NCI-H2171 treated with DMSO at 0.1 percent for 48 hours (cell line): Measurements from ENCODE around the gene CFAP97.

ENCODE experiments used
- DNase-seq: peaks from one replicate; lab custom pipeline; 2025; lab: John Stamatoyannopoulos, UW

Gene CFAP97

GRCh38 chr4:185196437-185196836 is 7.4 kb downstream of the CFAP97 start:
- DNase-seq = no peak

GRCh38 chr4:185194924-185195888 is 8.6 kb downstream of the CFAP97 start:
- DNase-seq = no peak

DNA sequence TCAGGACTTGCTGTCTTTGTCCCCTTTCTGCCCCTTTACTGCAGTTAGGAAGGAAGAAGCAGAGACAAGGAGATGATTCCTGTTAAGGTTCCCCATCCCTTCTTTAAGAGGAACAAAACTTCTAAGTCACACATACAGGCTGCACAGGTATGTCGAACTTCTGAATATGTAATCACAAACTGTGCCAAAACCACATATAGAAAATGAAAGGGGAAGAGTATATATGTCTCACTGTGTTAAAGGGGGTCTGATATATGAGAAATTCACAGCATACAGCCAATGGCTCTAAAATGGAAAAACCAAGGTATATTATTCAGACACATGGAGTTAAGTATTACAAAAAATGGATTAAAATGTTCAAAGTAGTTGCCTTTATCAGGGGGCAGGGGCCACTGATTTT is 11.7 kb downstream of the CFAP97 start:
- no peak for DNase-seq

DNA sequence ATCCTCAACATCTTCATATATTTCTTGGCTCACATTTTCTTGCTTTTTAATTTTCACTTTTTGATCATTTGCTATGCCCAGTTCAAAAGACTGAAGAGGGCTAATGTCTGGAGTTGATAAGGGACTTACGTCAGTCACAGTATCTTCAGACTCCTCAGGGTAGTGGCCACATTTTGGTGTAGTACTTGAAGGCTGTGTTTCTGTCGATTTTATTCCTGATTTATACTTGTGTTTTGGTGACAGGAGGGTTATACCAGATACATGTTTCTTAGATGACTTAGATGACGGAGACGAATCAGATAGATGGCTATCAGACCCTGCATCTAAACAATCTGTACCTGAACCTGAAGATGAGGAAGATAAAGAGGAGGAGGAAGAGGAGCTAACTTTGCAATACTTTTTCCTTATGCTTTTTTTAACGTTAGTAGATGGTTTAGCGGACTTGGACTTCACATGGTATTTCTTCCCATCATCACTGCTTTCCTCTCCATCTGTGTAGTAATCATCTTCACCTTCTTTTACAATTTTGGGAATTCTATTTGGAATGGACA is 13.4 kb downstream of the CFAP97 start:
- no peak for DNase-seq

DNA sequence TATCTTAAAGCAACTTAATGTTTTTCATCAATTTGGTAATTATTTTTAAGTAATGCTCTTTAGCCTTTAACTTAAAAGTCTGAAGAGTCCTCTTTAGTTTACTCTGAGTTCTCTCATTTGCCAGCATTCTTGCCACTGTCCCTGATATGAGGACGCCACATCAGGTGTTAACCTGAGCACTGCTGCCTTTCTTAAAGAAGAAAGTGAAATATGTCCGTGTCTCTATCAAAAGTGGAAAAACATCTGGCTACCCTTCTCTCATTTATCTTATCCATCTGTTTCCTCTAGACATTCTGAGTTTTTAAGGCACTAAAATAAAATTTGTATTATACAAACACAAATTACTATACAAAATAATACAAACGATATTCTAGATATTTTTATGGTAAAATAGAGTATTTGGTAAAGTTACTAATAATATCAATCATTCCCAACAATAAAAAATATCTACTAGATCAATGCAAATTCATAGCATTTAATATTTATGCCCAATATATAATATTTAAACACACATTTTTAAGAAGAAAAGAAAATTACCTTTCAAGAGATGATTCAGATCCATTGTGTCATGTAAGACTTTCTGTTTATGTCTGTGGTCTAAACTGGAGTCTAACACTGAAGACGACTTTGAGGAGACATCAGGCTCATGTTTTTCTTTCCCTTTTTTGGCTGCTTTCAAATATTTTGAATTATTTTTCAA is 14.0 kb downstream of the CFAP97 start:
- DNase-seq = no peak

GRCh38 chr4:185186769-185187168 is 17.0 kb downstream of the CFAP97 start:
- no peak for DNase-seq

- peak; percentile 79 for DNase-seq
Measured at GRCh38 chr4:185183622-185184281, 20.0 kb downstream of the CFAP97 start.

DNA sequence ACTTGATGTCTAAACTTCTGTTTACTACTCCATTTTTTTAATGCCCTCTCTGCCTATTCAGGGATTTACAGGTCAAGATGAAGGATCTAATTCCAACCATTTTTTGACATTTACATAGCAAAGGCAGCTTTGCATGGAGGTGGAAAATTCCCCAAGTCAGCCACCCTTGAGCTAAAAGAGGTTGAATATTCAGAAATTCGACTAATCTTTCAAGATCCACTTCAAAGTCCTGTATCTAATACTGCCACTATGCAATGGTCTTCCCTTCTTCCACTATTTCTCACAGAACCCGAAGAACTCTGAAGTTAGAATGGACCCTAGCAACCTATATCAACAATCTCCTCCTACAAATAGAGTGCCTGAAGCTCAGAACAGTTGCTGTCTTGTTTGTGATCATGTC is 21.6 kb downstream of the CFAP97 start:
- DNase-seq = no peak

DNA sequence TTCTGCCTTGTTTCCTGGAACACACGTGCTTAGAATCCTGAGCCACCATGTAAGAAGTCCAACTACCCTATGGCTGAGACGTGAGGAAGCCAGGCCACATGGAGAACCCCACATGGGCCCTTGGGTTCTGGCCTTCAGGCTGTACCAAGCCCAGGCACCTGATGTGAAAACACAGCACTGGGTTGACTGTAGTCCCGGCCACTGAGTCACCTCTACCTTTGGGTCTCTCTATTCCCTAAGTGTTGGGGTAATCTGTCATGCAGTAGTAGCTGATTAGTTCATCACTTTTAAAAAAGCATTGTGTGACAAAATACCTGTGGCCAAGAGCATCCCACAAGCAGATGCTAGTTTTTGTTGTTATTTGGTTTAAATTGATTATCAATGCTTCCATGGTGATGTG is 24.3 kb downstream of the CFAP97 start:
- no peak for DNase-seq

DNA sequence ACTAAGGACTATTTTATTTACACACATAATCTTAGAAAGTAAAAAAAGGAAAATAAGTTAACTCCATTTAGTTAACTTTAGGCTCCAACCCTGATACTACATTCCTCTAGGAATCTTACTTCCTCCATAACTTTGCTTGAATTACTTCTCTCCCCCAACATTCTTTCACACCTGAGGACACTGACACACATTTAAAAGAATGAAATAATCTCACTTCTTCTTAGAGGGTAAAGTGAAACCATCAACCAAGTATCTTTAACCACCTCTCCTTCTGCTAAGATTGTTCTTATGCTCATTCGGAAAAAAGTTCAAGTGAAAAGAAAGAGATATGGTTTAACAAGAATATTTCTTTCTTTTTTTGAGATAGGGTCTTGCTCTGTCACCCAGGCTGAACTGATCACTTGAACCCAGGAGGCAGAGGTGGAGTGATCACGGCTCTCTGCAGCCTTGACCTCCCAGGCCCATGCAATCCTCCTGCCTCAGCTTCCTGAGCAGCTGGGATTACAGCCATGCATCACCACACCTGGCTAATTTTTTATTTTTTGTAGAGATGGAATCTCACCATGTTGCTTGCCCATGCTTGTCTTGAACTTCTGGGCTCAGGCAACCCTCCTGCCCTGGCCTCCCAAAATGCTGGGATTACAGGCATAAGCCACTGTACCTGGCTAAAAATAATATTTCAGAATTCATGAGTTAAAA is 32.3 kb downstream of the CFAP97 start:
- no peak for DNase-seq

DNA sequence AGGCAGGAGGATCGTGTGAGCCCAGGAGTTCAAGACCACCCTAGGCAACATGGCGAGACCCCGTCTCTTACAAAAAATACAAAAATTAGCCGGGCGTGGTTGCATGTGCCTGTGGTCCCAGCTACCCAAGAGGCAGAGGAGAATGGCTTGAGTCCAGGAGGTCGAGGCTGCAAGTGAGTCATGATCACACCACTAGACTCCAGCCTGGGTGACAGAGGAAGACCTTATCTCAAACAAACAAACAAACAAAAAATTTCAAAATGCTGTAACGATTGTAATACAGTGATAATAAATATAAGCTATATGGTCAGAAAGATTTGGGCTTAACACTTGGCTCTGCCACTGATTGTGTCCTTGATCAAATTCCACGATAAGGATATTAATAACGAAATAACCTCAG is 36.6 kb downstream of the CFAP97 start:
- no peak for DNase-seq

- no peak for DNase-seq
Measured at GRCh38 chr4:185165605-185166063, 38.2 kb downstream of the CFAP97 start.

DNA sequence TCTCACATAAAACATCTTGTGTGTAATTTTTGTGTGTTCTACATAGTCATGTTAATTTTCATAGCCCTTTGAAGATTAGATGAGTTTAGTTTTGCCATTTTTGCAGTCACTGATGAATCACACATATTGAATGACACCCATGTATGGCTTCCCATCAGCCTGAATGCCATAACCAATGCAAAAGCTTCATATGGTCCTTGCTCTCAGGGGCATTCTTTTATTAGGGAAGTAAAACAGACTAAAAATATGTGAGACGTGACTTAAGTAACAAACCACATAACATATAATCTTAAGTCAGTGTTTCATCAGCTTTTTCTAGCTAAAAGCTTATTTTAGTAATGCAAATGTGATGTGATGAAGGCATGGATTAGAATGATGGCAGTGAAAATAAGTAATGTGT is 52.5 kb downstream of the CFAP97 start:
- no peak for DNase-seq

DNA sequence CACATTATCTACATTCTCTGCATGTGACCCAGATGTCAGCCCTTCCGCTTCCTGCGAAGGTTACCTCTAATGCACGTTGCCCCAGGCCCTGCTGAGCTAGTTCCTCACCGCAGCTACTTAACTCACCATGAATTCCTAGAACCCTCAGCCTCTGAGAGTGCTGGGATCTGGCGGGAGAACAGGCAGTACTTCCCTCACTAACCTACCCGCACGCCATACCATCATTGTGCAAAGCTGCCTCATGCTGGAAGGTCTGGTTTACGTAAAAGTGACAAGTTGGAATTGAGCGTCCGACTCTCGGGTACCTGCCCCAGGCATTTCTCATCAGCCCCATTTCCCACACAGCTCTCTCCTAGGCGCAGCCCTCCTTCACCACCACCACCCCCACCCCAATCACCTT is 54.4 kb downstream of the CFAP97 start:
- no peak for DNase-seq

GRCh38 chr4:185145572-185145971 is 58.2 kb downstream of the CFAP97 start:
- DNase-seq = no peak

- DNase-seq = no peak
Measured at GRCh38 chr4:185144601-185145240, 59.1 kb downstream of the CFAP97 start.

DNA sequence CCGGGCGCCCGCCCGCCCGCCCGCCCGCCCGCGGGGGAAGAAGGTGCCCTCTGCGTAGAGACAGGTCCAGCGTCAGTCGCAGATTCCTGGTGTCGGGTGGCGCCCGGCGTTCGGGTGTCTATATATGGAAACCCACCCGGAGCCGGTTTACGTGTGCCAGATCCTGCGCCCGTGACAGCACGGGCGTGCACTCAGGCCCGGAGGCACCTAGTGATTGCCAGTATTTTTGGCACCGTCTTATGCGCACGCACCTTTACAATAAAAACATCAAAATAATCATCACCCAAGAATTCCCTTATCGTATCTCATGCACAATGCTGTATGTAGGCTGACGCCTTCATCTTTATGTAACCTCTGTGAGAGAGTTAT is 60.2 kb downstream of the CFAP97 start:
- peak; percentile 43 for DNase-seq

GRCh38 chr4:185142912-185143600 is 60.7 kb downstream of the CFAP97 start, which contains the start of gene SLC25A4:
Gene SLC25A4, plus strand, starts transcription at chr4:185143266. Its CDS starts 107 bp downstream, at chr4:185143373.
- DNase-seq = peak; percentile 59

DNA sequence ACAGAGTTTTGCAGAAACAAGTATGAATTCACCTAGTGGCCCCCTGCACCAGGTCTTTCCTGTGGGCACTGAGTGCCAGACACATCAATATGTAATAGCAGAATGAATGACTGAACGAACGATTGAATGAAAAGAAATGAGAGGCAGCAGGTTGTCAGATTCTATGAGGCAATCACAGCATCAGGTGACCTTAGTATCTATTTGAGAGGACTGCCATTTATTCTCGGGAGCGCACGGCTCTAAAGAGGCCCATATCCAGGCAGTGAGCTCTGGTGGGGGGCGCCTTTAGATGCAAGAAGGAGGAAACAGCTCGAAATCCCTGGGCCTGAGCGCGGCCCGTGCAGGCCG is 61.3 kb downstream of the CFAP97 start:
- peak; percentile 22 for DNase-seq

GRCh38 chr4:185141777-185142176 is 62.0 kb downstream of the CFAP97 start:
- DNase-seq = no peak

GRCh38 chr4:185139736-185140135 is 64.1 kb downstream of the CFAP97 start:
- DNase-seq = no peak
